HEK293 (cell line): ENCODE data around the gene FASTK.

Experiments
- CTCF ChIA-PET: fragments of 350-600 bp; formaldehyde crosslinking; extraction: SDS; loops from one replicate; lab custom pipeline; 2021; ENCODE audit warnings: antibody characterized with exemption; lab: Yijun Ruan, JAX
- POLR2A ChIA-PET: fragments of 300-600 bp; formaldehyde crosslinking; extraction: SDS; loops from one replicate; lab custom pipeline; 2020; ENCODE audit warnings: antibody characterized with exemption, inconsistent platforms; lab: Yijun Ruan, JAX
- H3K27ac ChIP-seq: fragments of 200-500 bp; sonication (Bioruptor generic); 2 replicates; pipeline ENCODE4 v1.5.1; 2014; ENCODE audit warnings: low read depth, low read length, control low read depth, inconsistent platforms; ENCODE audit errors: extremely low read depth
- H3K36me3 ChIP-seq, 2 experiments: fragments of 200-500 bp in 1 of 2; sonication (Bioruptor generic) in 1 of 2; 1 replicate in 1 of 2; 2 replicates in 1 of 2; pipeline ENCODE4 v1.5.1; 2014 to 2017; ENCODE audit warnings: inconsistent platforms in 2 of 2, low read length in 2 of 2; ENCODE audit not compliant: control insufficient read depth in 2 of 2, insufficient read depth in 1 of 2
- H3K4me1 ChIP-seq: fragments of 200-500 bp; sonication (Bioruptor generic); 2 replicates; pipeline ENCODE4 v1.5.1; 2014; ENCODE audit warnings: mild to moderate bottlenecking, low read length, inconsistent platforms; ENCODE audit not compliant: control insufficient read depth, insufficient read depth
- H3K4me3 ChIP-seq: 2 replicates; pipeline ENCODE4 v1.5.1; 2011; ENCODE audit warnings: low read depth, mild to moderate bottlenecking, control low read depth, low read length, moderate library complexity
- H3K9me3 ChIP-seq: fragments of 200-500 bp; sonication (Bioruptor generic); 2 replicates; pipeline ENCODE4 v1.5.1; 2014; ENCODE audit warnings: low read depth, low read length, inconsistent platforms; ENCODE audit not compliant: control insufficient read depth, insufficient read depth
- BCL11A ChIP-seq: fragments of 450-650 bp; formaldehyde crosslinking; IDR thresholded peaks from 2 replicates; pipeline ENCODE4 v1.5.1; 2016; ENCODE audit warnings: low read depth, missing biosample characterization, missing genetic modification characterization
- CTCF ChIP-seq: fragments of 450-650 bp; formaldehyde crosslinking; IDR thresholded peaks from 2 replicates; pipeline ENCODE4 v1.5.1; 2016; ENCODE audit warnings: missing biosample characterization, missing genetic modification characterization
- PRDM2 ChIP-seq: fragments of 450-650 bp; formaldehyde crosslinking; IDR thresholded peaks from 2 replicates; pipeline ENCODE4 v1.5.1; 2016; ENCODE audit warnings: missing biosample characterization, missing genetic modification characterization, borderline replicate concordance
- ZBTB20 ChIP-seq: fragments of 450-650 bp; formaldehyde crosslinking; IDR thresholded peaks from 2 replicates; pipeline ENCODE4 v1.5.1; 2016; ENCODE audit warnings: missing biosample characterization, missing genetic modification characterization
- ZBTB44 ChIP-seq: fragments of 450-650 bp; IDR thresholded peaks from 2 replicates; pipeline ENCODE4 v1.5.1; 2018; ENCODE audit warnings: missing biosample characterization, mild to moderate bottlenecking, missing genetic modification characterization
- ZBTB7A ChIP-seq: fragments of 450-650 bp; formaldehyde crosslinking; IDR thresholded peaks from 2 replicates; pipeline ENCODE4 v1.5.1; 2016; ENCODE audit warnings: low read depth, missing biosample characterization, missing genetic modification characterization
- ZNF157 ChIP-seq: fragments of 450-650 bp; formaldehyde crosslinking; IDR thresholded peaks from 2 replicates; pipeline ENCODE4 v1.5.1; 2016; ENCODE audit warnings: missing biosample characterization, missing genetic modification characterization
- ZNF169 ChIP-seq: fragments of 450-650 bp; formaldehyde crosslinking; IDR thresholded peaks from 2 replicates; pipeline ENCODE4 v1.5.1; 2016; ENCODE audit warnings: missing biosample characterization, missing genetic modification characterization
- ZNF19 ChIP-seq: fragments of 450-650 bp; formaldehyde crosslinking; IDR thresholded peaks from 2 replicates; pipeline ENCODE4; 2016; ENCODE audit warnings: missing biosample characterization, missing genetic modification characterization, low read depth
- ZNF624 ChIP-seq: fragments of 450-650 bp; formaldehyde crosslinking; IDR thresholded peaks from 2 replicates; pipeline ENCODE4 v1.5.1; 2017; ENCODE audit warnings: missing biosample characterization, missing genetic modification characterization
- ZNF654 ChIP-seq: fragments of 450-650 bp; formaldehyde crosslinking; IDR thresholded peaks from 2 replicates; pipeline ENCODE4 v1.5.1; 2016; ENCODE audit warnings: low read depth, missing biosample characterization, missing genetic modification characterization
- ZNF664 ChIP-seq: fragments of 450-650 bp; formaldehyde crosslinking; IDR thresholded peaks from 2 replicates; pipeline ENCODE4 v1.5.1; 2016; ENCODE audit warnings: missing biosample characterization, missing genetic modification characterization
- ZNF768 ChIP-seq: fragments of 450-650 bp; formaldehyde crosslinking; IDR thresholded peaks from 2 replicates; pipeline ENCODE4 v1.5.1; 2018; ENCODE audit warnings: missing biosample characterization, mild to moderate bottlenecking, missing genetic modification characterization
- ZSCAN16 ChIP-seq: fragments of 450-650 bp; formaldehyde crosslinking; IDR thresholded peaks from 2 replicates; pipeline ENCODE4 v1.5.1; 2016; ENCODE audit warnings: missing biosample characterization, missing genetic modification characterization
- TF ChIP-seq, protein P1 (sequence below): fragments of 450-650 bp; formaldehyde crosslinking; IDR thresholded peaks from 2 replicates; pipeline ENCODE4 v1.5.1; 2016; ENCODE audit warnings: missing biosample characterization, missing genetic modification characterization
- TF ChIP-seq, protein P2 (sequence below): fragments of 450-650 bp; formaldehyde crosslinking; IDR thresholded peaks from 2 replicates; pipeline ENCODE4 v1.5.1; 2016; ENCODE audit warnings: missing biosample characterization, missing genetic modification characterization

The FASTK gene

DNA sequence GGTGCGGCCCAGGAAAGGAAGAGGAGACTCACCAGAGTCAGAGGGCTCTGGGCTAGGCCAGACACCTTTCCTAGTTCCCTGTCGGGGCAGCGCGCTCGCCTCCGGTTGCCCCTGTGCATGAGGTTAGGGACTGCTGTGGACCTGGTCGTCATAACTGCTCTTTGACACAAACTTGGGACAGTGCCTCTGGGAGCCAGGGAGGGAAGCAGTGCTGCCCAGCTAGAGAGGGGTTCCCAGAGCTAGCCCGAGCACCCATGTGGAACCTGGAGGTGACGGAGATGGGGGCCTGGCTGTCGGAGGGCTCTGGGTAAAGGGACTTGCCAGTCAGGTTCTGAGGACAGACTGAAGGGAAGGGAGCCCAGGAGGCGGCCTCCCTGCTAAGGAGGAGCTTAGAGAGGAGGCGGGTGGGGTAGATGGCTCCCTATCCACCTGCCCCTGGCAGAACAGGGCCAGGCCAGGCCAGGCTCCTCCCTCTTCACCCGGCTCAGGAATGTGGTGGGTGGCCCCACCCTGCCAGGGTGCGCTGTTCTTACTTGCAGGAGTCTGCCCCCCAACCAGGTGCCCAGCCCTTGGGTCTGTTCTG lies 35.3 kb upstream of the FASTK start (continued):
- TF ChIP-seq, protein P1, sequence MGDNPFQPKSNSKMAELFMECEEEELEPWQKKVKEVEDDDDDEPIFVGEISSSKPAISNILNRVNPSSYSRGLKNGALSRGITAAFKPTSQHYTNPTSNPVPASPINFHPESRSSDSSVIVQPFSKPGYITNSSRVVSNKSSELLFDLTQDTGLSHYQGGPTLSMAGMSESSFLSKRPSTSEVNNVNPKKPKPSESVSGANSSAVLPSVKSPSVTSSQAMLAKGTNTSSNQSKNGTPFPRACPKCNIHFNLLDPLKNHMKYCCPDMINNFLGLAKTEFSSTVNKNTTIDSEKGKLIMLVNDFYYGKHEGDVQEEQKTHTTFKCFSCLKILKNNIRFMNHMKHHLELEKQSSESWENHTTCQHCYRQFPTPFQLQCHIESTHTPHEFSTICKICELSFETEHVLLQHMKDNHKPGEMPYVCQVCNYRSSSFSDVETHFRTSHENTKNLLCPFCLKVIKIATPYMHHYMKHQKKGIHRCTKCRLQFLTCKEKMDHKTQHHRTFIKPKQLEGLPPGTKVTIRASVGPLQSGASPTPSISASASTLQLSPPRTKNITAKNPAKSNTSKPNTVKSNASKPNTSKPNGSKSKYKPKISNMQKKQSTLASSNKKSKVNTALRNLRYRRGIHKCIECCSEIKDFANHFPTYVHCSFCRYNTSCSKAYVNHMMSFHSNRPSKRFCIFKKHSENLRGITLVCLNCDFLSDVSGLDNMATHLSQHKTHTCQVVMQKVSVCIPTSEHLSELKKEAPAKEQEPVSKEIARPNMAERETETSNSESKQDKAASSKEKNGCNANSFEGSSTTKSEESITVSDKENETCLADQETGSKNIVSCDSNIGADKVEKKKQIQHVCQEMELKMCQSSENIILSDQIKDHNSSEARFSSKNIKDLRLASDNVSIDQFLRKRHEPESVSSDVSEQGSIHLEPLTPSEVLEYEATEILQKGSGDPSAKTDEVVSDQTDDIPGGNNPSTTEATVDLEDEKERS = no peak
- TF ChIP-seq ZNF157 (tag by site-specific recombination) = no peak
- no peak for TF ChIP-seq ZNF768
- TF ChIP-seq ZBTB20 = no peak
- no peak for TF ChIP-seq ZBTB44 (tag by site-specific recombination)
- no peak for TF ChIP-seq ZNF19
- no peak for TF ChIP-seq CTCF
- no peak for TF ChIP-seq ZNF664 (tag by site-specific recombination)
- no peak for TF ChIP-seq ZSCAN16
- TF ChIP-seq ZNF169 = no peak
- TF ChIP-seq, all 188 proteins: peak for 7

GRCh38 chr7:151115121-151115835 lies 34.7 kb upstream of the FASTK start:
- CTCF ChIA-PET = interaction anchor here (0.6 to 2.8 kb wide), 10 partner anchors 8 to 182 kb away, joined by 3 to 9 read pairs (median 4); no protein-coding TSS in a partner anchor
- peak overlapping the region; percentile 17 for H3K4me3 ChIP-seq
- POLR2A ChIA-PET = interaction anchor here (1.2 to 1.4 kb wide), 2 partner anchors 52 to 112 kb away, joined by 3 to 4 read pairs; partner anchors contain the start of gene ABCF2
- TF ChIP-seq BCL11A (tag by site-specific recombination) (no peak), PRDM2 (no peak), ZBTB7A (tag by site-specific recombination) (no peak), ZNF654 (tag by site-specific recombination) (no peak), ZNF624 (tag by site-specific recombination) (no peak), ZBTB44 (tag by site-specific recombination) (no peak)
- TF ChIP-seq, protein P1 = no peak
- TF ChIP-seq, protein P2, sequence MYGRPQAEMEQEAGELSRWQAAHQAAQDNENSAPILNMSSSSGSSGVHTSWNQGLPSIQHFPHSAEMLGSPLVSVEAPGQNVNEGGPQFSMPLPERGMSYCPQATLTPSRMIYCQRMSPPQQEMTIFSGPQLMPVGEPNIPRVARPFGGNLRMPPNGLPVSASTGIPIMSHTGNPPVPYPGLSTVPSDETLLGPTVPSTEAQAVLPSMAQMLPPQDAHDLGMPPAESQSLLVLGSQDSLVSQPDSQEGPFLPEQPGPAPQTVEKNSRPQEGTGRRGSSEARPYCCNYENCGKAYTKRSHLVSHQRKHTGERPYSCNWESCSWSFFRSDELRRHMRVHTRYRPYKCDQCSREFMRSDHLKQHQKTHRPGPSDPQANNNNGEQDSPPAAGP (tag by site-specific recombination) = no peak

More at GRCh38 chr7:151115121-151115835, 34.7 kb upstream of the FASTK start:
- Histone ChIP-seq H3K9me3 (no peaks in the 10 kb centered on the region), H3K27ac (no peak overlapping the region), H3K4me1 (no peaks in the 10 kb centered on the region), H3K36me3 (peaks cover 0 to 47% of the 10 kb centered on the region in 2 experiments; a peak in 1 of 3 replicates)
